GM18951 (cell line): ENCODE results near the gene GPRASP3.
"Not testable (repeated sequence)": the region's sequence is repeated elsewhere in the genome, so short reads cannot be mapped to it uniquely, and the experiment has no call there.

Source experiments
- POLR2A ChIP-seq: IDR thresholded peaks from 4 replicates; pipeline ENCODE4 v1.6.1; 2011; ENCODE audit warnings: mild to moderate bottlenecking; ENCODE audit not compliant: insufficient read length, insufficient read depth; ENCODE audit errors: extremely low read depth
- in situ Hi-C: fragments of 300-500 bp; cut with MboI; formaldehyde crosslinking; loops from one replicate; pipeline ENCODE4 v1.12.0; 2022; ENCODE audit warnings: low sequenced_read_pairs, mixed read lengths, inconsistent platforms; ENCODE audit not compliant: unreplicated experiment

Gene GPRASP3

GRCh38 chrX:102720237-102721168 is at the start of gene GPRASP3:
GPRASP3 (plus strand) TSS chrX:102720743; CDS start chrX:102748996, 28,253 bp downstream.
- peak; percentile 31 for TF ChIP-seq POLR2A
- in situ Hi-C loops: no loop called here

- TF ChIP-seq POLR2A: no peak
- in situ Hi-C loops: no loop called here
These were observed 47.7 kb upstream of the GPRASP3 start for GRCh38 chrX:102672856-102673255.

- in situ Hi-C loops: not testable (repeated sequence)
These were observed 43.1 kb upstream of the GPRASP3 start for GRCh38 chrX:102677479-102677878.

GRCh38 chrX:102684772-102685520 is 35.6 kb upstream of the GPRASP3 start:
- in situ Hi-C loops: no loop called here
- no peak for TF ChIP-seq POLR2A

- in situ Hi-C loops: no loop called here
- no peak for TF ChIP-seq POLR2A
These were observed 25.8 kb upstream of the GPRASP3 start for GRCh38 chrX:102694749-102695148.

GRCh38 chrX:102696306-102696705 is 24.2 kb upstream of the GPRASP3 start:
- no peak for TF ChIP-seq POLR2A
- in situ Hi-C loops: no loop called here

- in situ Hi-C loops: no loop called here
- TF ChIP-seq POLR2A: no peak
These were observed 23.0 kb upstream of the GPRASP3 start for GRCh38 chrX:102697494-102697893.

- no peak for TF ChIP-seq POLR2A
- in situ Hi-C loops: no loop called here
These were observed 11.6 kb upstream of the GPRASP3 start for GRCh38 chrX:102708900-102709299.

GRCh38 chrX:102711872-102712215 is 8.7 kb upstream of the GPRASP3 start:
- in situ Hi-C loops: no loop called here
- TF ChIP-seq POLR2A: no peak

GRCh38 chrX:102712216-102712966 is 8.2 kb upstream of the GPRASP3 start, which contains the start of gene GPRASP2:
GPRASP2 (plus strand) TSS chrX:102712448; CDS start chrX:102714870, 2,422 bp downstream.
- in situ Hi-C loops: no loop called here
- TF ChIP-seq POLR2A: no peak

- no peak for TF ChIP-seq POLR2A
- in situ Hi-C loops: no loop called here
These were observed 7.4 kb upstream of the GPRASP3 start for GRCh38 chrX:102712981-102713625.

GRCh38 chrX:102714994-102715393 is 5.5 kb upstream of the GPRASP3 start:
- in situ Hi-C loops: no loop called here
- no peak for TF ChIP-seq POLR2A

GRCh38 chrX:102715967-102716366 is 4.6 kb upstream of the GPRASP3 start:
- in situ Hi-C loops: no loop called here

GRCh38 chrX:102721169-102721506 is 595 bp downstream of the GPRASP3 start:
- in situ Hi-C loops: not testable (repeated sequence)

More at GRCh38 chrX:102715967-102716366, 4.6 kb upstream of the GPRASP3 start:
- TF ChIP-seq POLR2A: no peak
